RWPE1 (cell line): ENCODE measurements around the gene KCNQ1.

ENCODE experiments used
- CTCF ChIA-PET: fragments of 350-600 bp; sonication (Branson Sonifier 250); formaldehyde crosslinking; extraction: SDS; loops from one replicate; lab custom pipeline; 2021; lab: Yijun Ruan, JAX
- POLR2A ChIA-PET: fragments of 400-600 bp; formaldehyde crosslinking; extraction: SDS; loops from one replicate; lab custom pipeline; 2020; ENCODE audit warnings: antibody characterized with exemption; ENCODE audit not compliant: low non-redundant PET; lab: Yijun Ruan, JAX
- DNase-seq: peaks from one replicate; pipeline ENCODE4 v3.0.0; 2012; ENCODE audit warnings: low spot score
- H3K27ac ChIP-seq: fragments of 450-650 bp; 2 replicates; pipeline ENCODE4 v1.5.1; 2017
- TF ChIP-seq, protein P1 (sequence below): fragments of 450-650 bp; conservative IDR thresholded peaks from 2 replicates; pipeline ENCODE4 v1.5.1; 2017; ENCODE audit warnings: low read depth, mild to moderate bottlenecking

KCNQ1 gene

DNA sequence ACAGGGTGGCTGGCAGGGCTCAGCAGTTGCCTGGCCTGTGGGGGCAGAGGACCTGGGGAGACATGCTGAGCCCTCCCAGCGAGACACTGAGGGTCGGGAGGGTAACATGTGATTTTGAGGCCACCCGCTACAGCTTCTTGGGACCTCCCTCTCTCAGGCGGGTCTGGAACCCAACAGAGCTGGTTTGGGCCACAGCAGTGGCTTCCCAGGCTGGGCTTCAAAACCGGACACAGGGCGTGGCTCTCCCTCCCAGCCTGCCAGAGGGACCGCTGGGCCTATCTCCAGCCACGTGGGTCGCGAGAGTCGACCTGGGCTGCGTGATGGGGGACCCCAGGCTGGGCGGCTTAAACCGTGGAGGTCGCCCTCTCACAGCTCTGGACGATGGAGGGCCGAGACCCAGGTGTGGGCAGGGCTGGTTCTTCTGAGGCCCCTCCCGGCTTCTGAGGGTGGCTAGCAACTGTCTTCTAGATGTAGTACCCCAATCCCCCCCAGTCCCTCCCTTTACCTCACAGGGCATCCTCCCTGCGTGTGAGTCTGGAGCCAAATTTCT, 91.7 kb downstream of the KCNQ1 start:
- TF ChIP-seq, protein P1, sequence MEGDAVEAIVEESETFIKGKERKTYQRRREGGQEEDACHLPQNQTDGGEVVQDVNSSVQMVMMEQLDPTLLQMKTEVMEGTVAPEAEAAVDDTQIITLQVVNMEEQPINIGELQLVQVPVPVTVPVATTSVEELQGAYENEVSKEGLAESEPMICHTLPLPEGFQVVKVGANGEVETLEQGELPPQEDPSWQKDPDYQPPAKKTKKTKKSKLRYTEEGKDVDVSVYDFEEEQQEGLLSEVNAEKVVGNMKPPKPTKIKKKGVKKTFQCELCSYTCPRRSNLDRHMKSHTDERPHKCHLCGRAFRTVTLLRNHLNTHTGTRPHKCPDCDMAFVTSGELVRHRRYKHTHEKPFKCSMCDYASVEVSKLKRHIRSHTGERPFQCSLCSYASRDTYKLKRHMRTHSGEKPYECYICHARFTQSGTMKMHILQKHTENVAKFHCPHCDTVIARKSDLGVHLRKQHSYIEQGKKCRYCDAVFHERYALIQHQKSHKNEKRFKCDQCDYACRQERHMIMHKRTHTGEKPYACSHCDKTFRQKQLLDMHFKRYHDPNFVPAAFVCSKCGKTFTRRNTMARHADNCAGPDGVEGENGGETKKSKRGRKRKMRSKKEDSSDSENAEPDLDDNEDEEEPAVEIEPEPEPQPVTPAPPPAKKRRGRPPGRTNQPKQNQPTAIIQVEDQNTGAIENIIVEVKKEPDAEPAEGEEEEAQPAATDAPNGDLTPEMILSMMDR = no peak
- DNase-seq = no peak
- ChIA-PET POLR2A (no interaction called here), CTCF (no interaction called here)
- H3K27ac ChIP-seq = no peak overlapping the region

DNA sequence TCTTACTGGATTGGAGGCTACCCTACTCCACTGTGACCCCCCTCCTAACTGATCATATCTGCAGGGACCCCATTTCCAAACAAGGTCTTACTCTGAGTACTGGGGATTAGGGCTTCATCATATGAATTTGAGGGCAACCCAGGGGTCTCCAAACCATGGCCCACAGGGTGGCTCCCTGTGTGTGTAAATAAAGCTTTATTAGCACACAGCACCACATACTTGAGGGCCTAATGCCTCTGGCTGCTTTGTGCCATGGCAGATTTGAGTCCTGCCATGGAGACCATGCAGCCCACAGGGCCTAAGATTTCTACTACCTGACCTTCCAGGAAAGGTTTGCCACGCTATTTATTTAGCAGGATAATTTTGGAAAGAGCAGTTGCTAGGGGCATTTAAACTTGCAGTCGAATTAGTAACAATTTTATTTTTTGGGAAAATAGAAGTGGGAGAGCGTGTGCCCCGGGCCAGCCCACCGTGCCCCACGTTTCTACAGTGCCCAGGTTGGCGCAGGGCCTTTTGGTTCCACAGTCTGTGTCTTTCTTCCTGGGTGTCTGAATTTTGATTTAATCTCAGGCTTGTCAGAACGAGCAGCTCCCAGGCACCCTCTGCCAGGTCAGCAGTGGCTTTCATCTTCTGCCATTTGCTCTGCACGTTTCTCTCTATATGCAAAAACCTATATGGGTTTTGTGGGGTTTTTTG, 92.3 kb downstream of the KCNQ1 start:
- no peak overlapping the region for H3K27ac ChIP-seq
- no peak for DNase-seq
- CTCF ChIA-PET = interaction anchor here (0.6 kb wide), 1 partner anchor 160 kb away, joined by 3 read pairs; no protein-coding TSS in a partner anchor
- TF ChIP-seq, protein P1 = no peak
- POLR2A ChIA-PET = no interaction called here

DNA sequence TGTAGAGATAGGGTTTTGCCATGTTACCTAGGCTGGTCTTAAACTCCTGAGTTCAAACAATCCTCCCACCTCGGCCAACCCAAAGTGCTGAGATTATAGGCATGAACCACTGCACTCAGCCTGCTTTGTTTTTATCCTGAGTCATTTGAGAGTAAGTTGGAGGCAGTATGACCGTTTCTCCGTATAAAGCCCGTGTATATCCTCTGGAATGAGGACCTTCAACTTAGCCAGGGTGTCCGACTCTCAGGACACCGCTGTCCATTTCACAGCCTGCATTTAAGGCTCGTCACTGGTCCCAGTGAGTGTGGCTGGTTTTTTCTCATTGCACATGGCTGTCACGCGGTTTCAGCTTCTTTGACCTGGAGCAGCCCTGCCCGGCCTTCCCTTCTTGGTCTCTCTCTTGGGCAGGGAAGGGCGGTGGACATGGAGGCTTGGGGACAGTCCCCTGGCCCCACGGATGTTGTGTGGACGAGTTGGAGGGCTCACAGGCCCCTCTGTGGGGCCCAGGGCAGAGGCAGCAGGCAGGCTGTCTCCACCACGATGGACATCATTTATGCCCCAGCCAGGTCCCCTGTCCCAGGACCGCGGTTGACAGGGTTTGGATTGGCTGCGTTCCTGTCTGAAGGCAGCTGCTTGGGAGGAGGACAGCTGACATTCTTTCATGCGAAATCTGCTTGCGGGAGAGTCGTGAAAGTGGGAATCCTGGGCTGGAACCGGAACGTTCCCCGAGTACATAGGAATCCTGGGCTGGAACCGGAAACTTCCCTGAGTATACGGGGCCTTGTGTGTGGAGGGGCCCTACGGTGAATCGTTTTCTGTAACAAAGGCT, 93.3 kb downstream of the KCNQ1 start:
- POLR2A ChIA-PET = no interaction called here
- CTCF ChIA-PET = interaction anchor here (0.6 kb wide), 1 partner anchor 159 kb away, joined by 3 read pairs; no protein-coding TSS in a partner anchor
- no peak overlapping the region for H3K27ac ChIP-seq
- TF ChIP-seq, protein P1 = no peak
- no peak for DNase-seq

DNA sequence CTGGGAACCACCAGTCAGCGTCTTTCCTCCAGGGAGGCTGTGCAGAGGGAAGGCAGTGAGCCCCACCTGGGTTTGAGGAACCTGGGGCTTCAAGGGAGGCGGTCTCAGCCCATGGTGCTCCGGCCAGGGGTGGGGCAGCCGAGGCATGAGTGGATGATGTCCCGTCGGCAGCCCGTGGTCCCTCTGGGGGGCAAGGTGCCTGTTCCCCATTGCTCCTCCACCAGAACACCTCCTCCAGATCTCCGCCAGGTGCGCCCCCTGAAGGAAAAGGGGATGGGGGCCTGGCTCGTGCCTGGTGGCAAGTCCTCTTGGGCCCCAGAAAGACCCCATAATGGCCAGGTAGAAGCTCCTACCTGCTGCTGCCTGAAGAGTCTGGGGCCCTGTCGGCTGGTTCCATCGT, 94.1 kb downstream of the KCNQ1 start:
- DNase-seq = no peak
- TF ChIP-seq, protein P1 = no peak
- no peak overlapping the region for H3K27ac ChIP-seq
- ChIA-PET CTCF (interaction anchor here (1.3 kb wide), 1 partner anchor 352 kb away, joined by 3 read pairs; no protein-coding TSS in a partner anchor), POLR2A (no interaction called here)

DNA sequence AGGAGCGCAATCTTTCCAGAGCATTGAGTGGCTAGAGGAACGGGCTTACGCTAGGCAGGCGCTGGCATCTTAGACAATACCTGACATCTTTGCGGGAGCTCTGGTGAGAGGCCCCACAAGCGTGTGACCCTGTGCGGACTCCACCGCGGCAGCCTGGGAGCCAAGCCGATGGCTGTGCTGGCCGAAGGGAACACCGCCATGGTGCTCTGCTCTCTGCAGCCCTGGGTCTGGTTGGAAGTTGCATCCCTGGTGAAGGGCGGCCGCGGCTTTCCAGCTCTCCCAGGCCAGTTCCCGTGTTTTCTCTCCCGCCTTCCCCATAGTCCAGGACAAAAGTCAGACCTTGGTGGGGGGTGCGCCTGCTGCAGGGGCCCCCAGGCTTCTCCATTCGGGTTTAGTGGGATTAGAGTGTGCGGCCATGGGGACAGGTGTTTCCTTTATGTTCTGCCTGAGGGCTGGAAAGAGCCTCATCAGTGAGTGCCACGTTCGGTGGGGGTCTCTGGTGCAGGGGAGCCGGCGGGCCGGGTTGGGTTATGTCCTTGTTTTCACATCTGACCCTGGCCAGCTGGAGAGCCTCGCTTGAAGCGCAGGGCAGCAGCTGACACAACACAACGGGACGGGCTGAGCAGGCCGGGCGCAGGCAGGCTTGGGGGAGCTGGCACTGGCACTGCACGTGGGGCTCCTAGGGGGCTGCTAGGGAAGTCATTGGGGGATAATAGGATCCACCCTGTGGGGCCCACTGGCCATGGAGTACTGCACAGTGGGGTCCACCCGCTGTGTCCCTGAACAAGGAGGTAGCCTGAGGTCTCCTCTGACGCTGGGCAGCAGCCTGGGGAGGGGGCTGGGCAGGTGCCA, 94.8 kb downstream of the KCNQ1 start:
- CTCF ChIA-PET = interaction anchor here (1.3 kb wide), 1 partner anchor 351 kb away, joined by 3 read pairs; no protein-coding TSS in a partner anchor
- POLR2A ChIA-PET = no interaction called here
- TF ChIP-seq, protein P1 = no peak
- H3K27ac ChIP-seq = no peak overlapping the region
- DNase-seq = no peak
